Measurements from ENCODE around the gene CER1. TPM values are rescaled to one million over a fixed set of nuclear protein-coding genes. Genes with fewer than 3 reads are reported as not detected.

The CER1 gene
- polyA plus RNA-seq, 4 donors, result 0.38 to 1.1 (median 0.55) TPM

DNA sequence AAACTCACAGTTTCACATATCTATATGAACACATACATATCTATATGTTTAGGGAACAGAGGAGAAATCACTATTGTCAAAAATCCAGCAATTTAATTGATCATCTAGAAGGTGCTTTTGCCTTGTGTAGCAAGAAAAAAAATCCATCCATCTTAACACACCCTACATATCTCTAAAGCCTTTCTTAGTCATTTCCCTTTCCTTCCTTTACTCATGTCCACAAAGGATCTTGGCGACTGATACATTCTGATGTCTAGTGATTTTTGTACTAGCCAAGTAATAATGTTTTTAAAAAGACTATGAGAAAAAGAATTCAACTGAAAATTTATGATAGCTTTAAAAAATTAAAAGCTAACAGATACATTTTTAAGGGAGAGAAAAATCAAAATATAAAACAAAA, 51.8 kb downstream of the CER1 start:
- no peak for DNase-seq (ENCODE audit: low read depth in 4 of 4, low spot score in 3 of 4)

Other genes starting within 250 kb of the CER1 start
- 10 to 100 TPM; 17.3 to 24.6 (median 21.3) TPM for gene ZDHHC21, start 29.3 kb downstream of the CER1 start, polyA plus RNA-seq (ENCODE audit: insufficient read length in 4 of 4)
- gene FREM1, start 187.7 kb upstream of the CER1 start, polyA plus RNA-seq (ENCODE audit: insufficient read length in 4 of 4), result 100 to 1,000 TPM; 168 to 177 (median 176) TPM